GM13977 (cell line): ENCODE measurements around the gene SULT1B1.

Experiments
- DNase-seq: peaks from one replicate; pipeline ENCODE4 v3.0.0; 2012; ENCODE audit warnings: low spot score
- CTCF ChIP-seq: IDR thresholded peaks from 2 replicates; pipeline ENCODE4 v1.5.1; 2012; ENCODE audit warnings: mild to moderate bottlenecking, control low read depth; ENCODE audit not compliant: insufficient read depth; ENCODE audit errors: extremely low read depth, missing control alignments
- in situ Hi-C: fragments of 300-500 bp; cut with MboI; formaldehyde crosslinking; loops from one replicate; pipeline ENCODE4 v1.12.0; 2022; ENCODE audit warnings: low sequenced_read_pairs, low pct_unique_long_range_greater_than_20kb, mixed read lengths, inconsistent platforms; ENCODE audit not compliant: unreplicated experiment

SULT1B1 gene

GRCh38 chr4:69697536-69698242, 62.7 kb downstream of the SULT1B1 start:
- in situ Hi-C loops, result loop anchor here (25.0 kb wide), 2 partner anchors 190 to 490 kb away; partner anchors contain the start of gene ODAM
- no peak for DNase-seq
- no peak for TF ChIP-seq CTCF

GRCh38 chr4:69689599-69689998, 70.8 kb downstream of the SULT1B1 start:
- peak; percentile 55 for TF ChIP-seq CTCF
- in situ Hi-C loops, result loop anchor here (25.0 kb wide), 2 partner anchors 198 to 498 kb away; partner anchors contain the start of gene ODAM
- DNase-seq, result peak; percentile 9

- TF ChIP-seq CTCF, result no peak
- no peak for DNase-seq
- in situ Hi-C loops, result loop anchor here (25.0 kb wide), 2 partner anchors 202 to 502 kb away; partner anchors contain the start of gene ODAM
These were observed 75.6 kb downstream of the SULT1B1 start for GRCh38 chr4:69684804-69685203.
